H1 (cell line): Measurements from ENCODE around the gene PTPN7. TPM values are rescaled to one million over a fixed set of nuclear protein-coding genes. Genes with fewer than 3 reads are reported as not detected.

Experiments used
- ASH2L ChIP-seq: fragments of 200-600, 300-600 bp; sonication (generic); IDR thresholded peaks from one replicate; pipeline ENCODE4 v1.7.1; 2017; ENCODE audit warnings: low read length
- HDAC2 ChIP-seq, 2 experiments: fragments of 300-600 bp in 1 of 2; sonication (generic) in 1 of 2; IDR thresholded peaks; 2 replicates each; pipeline ENCODE4 v1.6.1; 2011 to 2012; ENCODE audit warnings: low read depth in 2 of 2, low read length in 2 of 2, mild to moderate bottlenecking in 2 of 2, moderate library complexity in 2 of 2, borderline replicate concordance in 1 of 2, inconsistent platforms in 1 of 2
- KDM5A ChIP-seq: fragments of 200-600 bp; IDR thresholded peaks from 2 replicates; pipeline ENCODE4 v1.7.1; 2012; ENCODE audit warnings: mild to moderate bottlenecking, low read length, inconsistent platforms, mixed read lengths
- POLR2A ChIP-seq, 2 experiments: IDR thresholded peaks; 1 replicate in 1 of 2; 2 replicates in 1 of 2; pipeline ENCODE4 v1.6.1; 2011; ENCODE audit warnings: low read depth in 2 of 2, low read length in 2 of 2, mild to moderate bottlenecking in 2 of 2; ENCODE audit errors: control extremely low read depth in 1 of 2
- RBBP5 ChIP-seq: IDR thresholded peaks from 2 replicates; pipeline ENCODE4 v1.7.1; 2012; ENCODE audit warnings: low read depth, mild to moderate bottlenecking, inconsistent platforms, low read length, moderate library complexity, borderline replicate concordance
- TAF7 ChIP-seq: optimal IDR thresholded peaks from 2 replicates; pipeline ENCODE3; 2011; ENCODE audit warnings: low read depth, mild to moderate bottlenecking, inconsistent platforms, low read length, moderate library complexity, borderline replicate concordance
- polyA plus RNA-seq, 7 experiments: library from polyadenylated mRNA; depleted of rRNA in 3 of 7; stranded (reverse) in 5 of 7; unstranded in 2 of 7; fragments of >200 nt in 5 of 7; fragments of 200-250 nt in 2 of 7; gene quantifications; 1 replicate in 5 of 7; 2 replicates in 1 of 7; 4 replicates in 1 of 7; pipeline versions ENCODE4 v1.2.1 to v1.2.3, GENCODE V29; 2011 to 2013; ENCODE audit warnings: missing spikeins in 2 of 7, mixed read lengths in 2 of 7
- total RNA-seq: library from RNA; stranded (reverse); fragmentation: NEBNext Ultra II Directional; extraction: Animal tissue kit (Norgen Biotek cat#: 25700); gene quantifications from 2 replicates; pipeline ENCODE4 v1.2.1, GENCODE V29; 2021
- TF ChIP-seq, protein P1 (sequence below): fragments of 300-600 bp; sonication (generic); IDR thresholded peaks from 2 replicates; pipeline ENCODE4 v1.7.1; 2012; ENCODE audit warnings: low read length, moderate library complexity, mild to moderate bottlenecking, inconsistent platforms; ENCODE audit not compliant: insufficient replicate concordance
- TF ChIP-seq, protein P2 (sequence below), 3 experiments: IDR thresholded peaks; 1 replicate in 2 of 3; 2 replicates in 1 of 3; pipeline versions ENCODE4 v1.5.1 to v1.6.1; 2011; ENCODE audit warnings: low read length in 3 of 3, mild to moderate bottlenecking in 3 of 3, inconsistent platforms in 2 of 3, low read depth in 1 of 3, moderate library complexity in 1 of 3; ENCODE audit not compliant: insufficient read depth in 1 of 3; ENCODE audit errors: control extremely low read depth in 1 of 3

The PTPN7 gene
- total and polyA plus RNA-seq, 2 of the 8 experiments (the other 6 are each of a cell fraction or from before 2014, with no cell fraction given) = 0.20 TPM; not detected in 1

DNA sequence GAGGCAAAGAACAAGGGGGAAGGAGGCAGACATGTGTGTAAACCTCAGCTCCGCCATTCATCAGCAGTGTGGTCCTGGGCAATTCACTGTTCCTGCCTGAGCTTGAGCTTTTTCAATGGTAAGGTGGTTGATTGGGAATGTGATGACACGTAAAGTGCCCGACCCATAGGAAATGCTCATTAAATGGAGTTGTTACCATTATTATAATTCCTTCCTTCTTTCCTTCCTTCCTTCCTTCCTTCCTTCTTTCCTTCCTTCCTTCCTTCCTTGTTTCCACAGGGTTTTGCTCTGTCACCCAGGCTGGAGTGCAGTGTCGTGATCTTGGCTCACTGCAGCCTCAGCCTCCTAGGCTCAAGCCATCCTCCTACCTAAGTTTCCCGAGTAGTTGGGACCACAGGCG lies 33.3 kb downstream of the PTPN7 start (continued):
- TF ChIP-seq, protein P1, sequence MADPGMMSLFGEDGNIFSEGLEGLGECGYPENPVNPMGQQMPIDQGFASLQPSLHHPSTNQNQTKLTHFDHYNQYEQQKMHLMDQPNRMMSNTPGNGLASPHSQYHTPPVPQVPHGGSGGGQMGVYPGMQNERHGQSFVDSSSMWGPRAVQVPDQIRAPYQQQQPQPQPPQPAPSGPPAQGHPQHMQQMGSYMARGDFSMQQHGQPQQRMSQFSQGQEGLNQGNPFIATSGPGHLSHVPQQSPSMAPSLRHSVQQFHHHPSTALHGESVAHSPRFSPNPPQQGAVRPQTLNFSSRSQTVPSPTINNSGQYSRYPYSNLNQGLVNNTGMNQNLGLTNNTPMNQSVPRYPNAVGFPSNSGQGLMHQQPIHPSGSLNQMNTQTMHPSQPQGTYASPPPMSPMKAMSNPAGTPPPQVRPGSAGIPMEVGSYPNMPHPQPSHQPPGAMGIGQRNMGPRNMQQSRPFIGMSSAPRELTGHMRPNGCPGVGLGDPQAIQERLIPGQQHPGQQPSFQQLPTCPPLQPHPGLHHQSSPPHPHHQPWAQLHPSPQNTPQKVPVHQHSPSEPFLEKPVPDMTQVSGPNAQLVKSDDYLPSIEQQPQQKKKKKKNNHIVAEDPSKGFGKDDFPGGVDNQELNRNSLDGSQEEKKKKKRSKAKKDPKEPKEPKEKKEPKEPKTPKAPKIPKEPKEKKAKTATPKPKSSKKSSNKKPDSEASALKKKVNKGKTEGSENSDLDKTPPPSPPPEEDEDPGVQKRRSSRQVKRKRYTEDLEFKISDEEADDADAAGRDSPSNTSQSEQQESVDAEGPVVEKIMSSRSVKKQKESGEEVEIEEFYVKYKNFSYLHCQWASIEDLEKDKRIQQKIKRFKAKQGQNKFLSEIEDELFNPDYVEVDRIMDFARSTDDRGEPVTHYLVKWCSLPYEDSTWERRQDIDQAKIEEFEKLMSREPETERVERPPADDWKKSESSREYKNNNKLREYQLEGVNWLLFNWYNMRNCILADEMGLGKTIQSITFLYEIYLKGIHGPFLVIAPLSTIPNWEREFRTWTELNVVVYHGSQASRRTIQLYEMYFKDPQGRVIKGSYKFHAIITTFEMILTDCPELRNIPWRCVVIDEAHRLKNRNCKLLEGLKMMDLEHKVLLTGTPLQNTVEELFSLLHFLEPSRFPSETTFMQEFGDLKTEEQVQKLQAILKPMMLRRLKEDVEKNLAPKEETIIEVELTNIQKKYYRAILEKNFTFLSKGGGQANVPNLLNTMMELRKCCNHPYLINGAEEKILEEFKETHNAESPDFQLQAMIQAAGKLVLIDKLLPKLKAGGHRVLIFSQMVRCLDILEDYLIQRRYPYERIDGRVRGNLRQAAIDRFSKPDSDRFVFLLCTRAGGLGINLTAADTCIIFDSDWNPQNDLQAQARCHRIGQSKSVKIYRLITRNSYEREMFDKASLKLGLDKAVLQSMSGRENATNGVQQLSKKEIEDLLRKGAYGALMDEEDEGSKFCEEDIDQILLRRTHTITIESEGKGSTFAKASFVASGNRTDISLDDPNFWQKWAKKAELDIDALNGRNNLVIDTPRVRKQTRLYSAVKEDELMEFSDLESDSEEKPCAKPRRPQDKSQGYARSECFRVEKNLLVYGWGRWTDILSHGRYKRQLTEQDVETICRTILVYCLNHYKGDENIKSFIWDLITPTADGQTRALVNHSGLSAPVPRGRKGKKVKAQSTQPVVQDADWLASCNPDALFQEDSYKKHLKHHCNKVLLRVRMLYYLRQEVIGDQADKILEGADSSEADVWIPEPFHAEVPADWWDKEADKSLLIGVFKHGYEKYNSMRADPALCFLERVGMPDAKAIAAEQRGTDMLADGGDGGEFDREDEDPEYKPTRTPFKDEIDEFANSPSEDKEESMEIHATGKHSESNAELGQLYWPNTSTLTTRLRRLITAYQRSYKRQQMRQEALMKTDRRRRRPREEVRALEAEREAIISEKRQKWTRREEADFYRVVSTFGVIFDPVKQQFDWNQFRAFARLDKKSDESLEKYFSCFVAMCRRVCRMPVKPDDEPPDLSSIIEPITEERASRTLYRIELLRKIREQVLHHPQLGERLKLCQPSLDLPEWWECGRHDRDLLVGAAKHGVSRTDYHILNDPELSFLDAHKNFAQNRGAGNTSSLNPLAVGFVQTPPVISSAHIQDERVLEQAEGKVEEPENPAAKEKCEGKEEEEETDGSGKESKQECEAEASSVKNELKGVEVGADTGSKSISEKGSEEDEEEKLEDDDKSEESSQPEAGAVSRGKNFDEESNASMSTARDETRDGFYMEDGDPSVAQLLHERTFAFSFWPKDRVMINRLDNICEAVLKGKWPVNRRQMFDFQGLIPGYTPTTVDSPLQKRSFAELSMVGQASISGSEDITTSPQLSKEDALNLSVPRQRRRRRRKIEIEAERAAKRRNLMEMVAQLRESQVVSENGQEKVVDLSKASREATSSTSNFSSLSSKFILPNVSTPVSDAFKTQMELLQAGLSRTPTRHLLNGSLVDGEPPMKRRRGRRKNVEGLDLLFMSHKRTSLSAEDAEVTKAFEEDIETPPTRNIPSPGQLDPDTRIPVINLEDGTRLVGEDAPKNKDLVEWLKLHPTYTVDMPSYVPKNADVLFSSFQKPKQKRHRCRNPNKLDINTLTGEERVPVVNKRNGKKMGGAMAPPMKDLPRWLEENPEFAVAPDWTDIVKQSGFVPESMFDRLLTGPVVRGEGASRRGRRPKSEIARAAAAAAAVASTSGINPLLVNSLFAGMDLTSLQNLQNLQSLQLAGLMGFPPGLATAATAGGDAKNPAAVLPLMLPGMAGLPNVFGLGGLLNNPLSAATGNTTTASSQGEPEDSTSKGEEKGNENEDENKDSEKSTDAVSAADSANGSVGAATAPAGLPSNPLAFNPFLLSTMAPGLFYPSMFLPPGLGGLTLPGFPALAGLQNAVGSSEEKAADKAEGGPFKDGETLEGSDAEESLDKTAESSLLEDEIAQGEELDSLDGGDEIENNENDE = no peak
- no peak for TF ChIP-seq POLR2A (IDR thresholded peaks at IDR 0.05; ENCODE audit: control extremely low read depth in 1 of 2, low read depth in 2 of 2, low read length in 2 of 2)
- no peak for TF ChIP-seq ASH2L
- no peak for TF ChIP-seq HDAC2 (IDR thresholded peaks at IDR 0.05; ENCODE audit: borderline replicate concordance in 1 of 2, low read depth in 2 of 2, low read length in 2 of 2)
- TF ChIP-seq RBBP5 = no peak
- TF ChIP-seq, protein P2, sequence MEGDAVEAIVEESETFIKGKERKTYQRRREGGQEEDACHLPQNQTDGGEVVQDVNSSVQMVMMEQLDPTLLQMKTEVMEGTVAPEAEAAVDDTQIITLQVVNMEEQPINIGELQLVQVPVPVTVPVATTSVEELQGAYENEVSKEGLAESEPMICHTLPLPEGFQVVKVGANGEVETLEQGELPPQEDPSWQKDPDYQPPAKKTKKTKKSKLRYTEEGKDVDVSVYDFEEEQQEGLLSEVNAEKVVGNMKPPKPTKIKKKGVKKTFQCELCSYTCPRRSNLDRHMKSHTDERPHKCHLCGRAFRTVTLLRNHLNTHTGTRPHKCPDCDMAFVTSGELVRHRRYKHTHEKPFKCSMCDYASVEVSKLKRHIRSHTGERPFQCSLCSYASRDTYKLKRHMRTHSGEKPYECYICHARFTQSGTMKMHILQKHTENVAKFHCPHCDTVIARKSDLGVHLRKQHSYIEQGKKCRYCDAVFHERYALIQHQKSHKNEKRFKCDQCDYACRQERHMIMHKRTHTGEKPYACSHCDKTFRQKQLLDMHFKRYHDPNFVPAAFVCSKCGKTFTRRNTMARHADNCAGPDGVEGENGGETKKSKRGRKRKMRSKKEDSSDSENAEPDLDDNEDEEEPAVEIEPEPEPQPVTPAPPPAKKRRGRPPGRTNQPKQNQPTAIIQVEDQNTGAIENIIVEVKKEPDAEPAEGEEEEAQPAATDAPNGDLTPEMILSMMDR (IDR thresholded peaks at IDR 0.05; ENCODE audit: control extremely low read depth in 1 of 3, insufficient read depth in 1 of 3, low read depth in 1 of 3, low read length in 3 of 3) = no peak
- TF ChIP-seq TAF7 = no peak
- no peak for TF ChIP-seq KDM5A
